Stimulated activated naive CD4-positive, alpha-beta T cell (primary cell): Measurements from ENCODE around the gene CD86.
"Not testable (repeated sequence)": the region's sequence is repeated elsewhere in the genome, so short reads cannot be mapped to it uniquely, and the experiment has no call there.

Experiments used
- DNase-seq, 6 experiments: peaks; one replicate each; lab custom pipeline; 2025; lab: John Stamatoyannopoulos, UW

The CD86 gene

DNA sequence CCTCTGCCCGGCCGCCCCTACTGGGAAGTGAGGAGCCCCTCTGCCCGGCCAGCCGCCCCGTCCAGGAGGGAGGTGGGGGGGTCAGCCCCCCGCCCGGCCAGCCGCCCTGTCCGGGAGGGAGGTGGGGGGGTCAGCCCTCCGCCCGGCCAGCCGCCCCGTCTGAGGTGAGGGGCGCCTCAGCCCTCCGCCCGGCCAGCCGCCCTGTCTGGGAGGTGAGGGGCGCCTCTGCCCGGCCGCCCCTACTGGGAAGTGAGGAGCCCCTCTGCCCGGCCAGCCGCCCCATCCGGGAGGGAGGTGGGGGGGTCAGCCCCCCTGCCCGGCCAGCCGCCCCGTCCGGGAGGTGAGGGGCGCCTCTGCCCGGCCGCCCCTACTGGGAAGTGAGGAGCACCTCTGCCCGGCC lies 109.8 kb downstream of the CD86 start:
- not testable (repeated sequence) for DNase-seq

DNA sequence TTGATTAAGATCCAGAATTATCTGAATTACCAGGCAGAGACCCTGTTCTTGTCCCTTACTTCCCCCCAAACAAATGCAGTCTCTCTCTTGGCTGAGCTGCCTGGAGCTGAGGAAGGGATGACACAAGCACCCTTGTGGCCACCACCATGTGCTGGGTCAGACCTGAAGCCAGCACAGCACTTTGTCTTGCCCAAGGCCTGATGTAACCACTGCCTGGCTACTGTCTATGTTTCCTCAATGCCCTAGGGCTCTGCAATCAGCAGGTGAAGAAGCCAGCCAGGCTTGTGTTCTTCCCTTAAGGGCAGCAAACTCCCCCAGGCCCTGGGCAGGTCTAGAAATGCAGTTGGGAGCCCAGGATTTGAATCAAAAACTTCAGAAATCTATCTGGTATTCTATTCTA lies 112.5 kb downstream of the CD86 start:
- no peak for DNase-seq

GRCh38 chr3:122168044-122168443 lies 112.9 kb downstream of the CD86 start:
- no peak for DNase-seq

DNA sequence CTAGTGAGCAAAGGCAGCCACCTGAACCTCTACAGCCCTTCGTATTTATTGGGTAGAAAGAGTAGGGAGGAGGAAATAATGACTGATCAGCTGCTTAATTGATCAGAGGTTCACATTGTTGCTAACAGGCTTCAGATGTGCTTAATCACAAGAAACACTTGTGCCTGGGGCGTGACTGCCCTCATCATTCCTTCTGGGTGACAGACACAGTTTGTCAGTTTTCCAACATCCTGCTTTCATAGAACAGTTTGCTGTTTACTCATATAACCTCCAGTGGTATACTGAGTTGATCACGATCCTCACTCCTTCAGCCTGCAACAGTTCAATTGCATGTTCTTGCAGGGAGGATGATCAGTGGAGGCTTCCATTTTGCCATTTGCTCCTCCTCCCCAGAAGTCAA lies 114.7 kb downstream of the CD86 start:
- no peak for DNase-seq
